ENCODE measurements around the gene NPFFR1.
"Not testable (repeated sequence)": the region's sequence is repeated elsewhere in the genome, so short reads cannot be mapped to it uniquely, and the experiment has no call there.

Gene NPFFR1

DNA sequence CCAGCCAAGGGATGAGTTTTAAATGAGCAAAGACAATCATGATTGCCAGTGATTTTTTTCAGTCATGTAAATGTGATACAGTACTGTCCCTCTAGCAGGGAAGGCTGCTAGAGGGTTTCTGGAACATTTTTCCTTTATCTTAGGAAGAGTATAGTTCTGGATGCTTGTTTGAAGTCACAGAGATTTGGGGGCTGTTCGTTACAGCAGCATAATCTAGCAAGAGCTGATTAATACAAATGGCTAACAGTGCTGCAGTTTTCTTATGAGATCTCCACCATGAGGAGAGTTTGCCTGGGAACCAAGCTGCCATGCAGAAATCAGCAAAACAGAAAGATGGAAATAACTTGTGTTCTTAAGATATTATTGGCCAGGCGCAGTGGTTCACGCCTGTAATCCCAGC is 42.7 kb downstream of the NPFFR1 start:
- Histone ChIP-seq H3K4me3 (replicated peaks; ENCODE audit: insufficient read depth, low read length) (no peak overlapping the region), H3K27me3 (ENCODE audit: insufficient read depth, poor library complexity, severe bottlenecking) (peaks cover 4% of the 10 kb centered on the region), H3K27ac (replicated peaks) (no peak overlapping the region)
- no peak for DNase-seq (ENCODE audit: low read depth in 1 of 2, low spot score in 1 of 2)
- TF ChIP-seq GABPA (IDR thresholded peaks at IDR 0.05; ENCODE audit: low read depth) (no peak), SPI1 (IDR thresholded peaks at IDR 0.05; ENCODE audit: borderline replicate concordance, low read depth) (no peak), POLR2AphosphoS5 (IDR thresholded peaks at IDR 0.05; ENCODE audit: low read depth) (no peak)
- TF ChIP-seq, protein P1, sequence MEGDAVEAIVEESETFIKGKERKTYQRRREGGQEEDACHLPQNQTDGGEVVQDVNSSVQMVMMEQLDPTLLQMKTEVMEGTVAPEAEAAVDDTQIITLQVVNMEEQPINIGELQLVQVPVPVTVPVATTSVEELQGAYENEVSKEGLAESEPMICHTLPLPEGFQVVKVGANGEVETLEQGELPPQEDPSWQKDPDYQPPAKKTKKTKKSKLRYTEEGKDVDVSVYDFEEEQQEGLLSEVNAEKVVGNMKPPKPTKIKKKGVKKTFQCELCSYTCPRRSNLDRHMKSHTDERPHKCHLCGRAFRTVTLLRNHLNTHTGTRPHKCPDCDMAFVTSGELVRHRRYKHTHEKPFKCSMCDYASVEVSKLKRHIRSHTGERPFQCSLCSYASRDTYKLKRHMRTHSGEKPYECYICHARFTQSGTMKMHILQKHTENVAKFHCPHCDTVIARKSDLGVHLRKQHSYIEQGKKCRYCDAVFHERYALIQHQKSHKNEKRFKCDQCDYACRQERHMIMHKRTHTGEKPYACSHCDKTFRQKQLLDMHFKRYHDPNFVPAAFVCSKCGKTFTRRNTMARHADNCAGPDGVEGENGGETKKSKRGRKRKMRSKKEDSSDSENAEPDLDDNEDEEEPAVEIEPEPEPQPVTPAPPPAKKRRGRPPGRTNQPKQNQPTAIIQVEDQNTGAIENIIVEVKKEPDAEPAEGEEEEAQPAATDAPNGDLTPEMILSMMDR (IDR thresholded peaks at IDR 0.05; ENCODE audit: insufficient read depth, low read length) = no peak
- TF ChIP-seq, protein P2, sequence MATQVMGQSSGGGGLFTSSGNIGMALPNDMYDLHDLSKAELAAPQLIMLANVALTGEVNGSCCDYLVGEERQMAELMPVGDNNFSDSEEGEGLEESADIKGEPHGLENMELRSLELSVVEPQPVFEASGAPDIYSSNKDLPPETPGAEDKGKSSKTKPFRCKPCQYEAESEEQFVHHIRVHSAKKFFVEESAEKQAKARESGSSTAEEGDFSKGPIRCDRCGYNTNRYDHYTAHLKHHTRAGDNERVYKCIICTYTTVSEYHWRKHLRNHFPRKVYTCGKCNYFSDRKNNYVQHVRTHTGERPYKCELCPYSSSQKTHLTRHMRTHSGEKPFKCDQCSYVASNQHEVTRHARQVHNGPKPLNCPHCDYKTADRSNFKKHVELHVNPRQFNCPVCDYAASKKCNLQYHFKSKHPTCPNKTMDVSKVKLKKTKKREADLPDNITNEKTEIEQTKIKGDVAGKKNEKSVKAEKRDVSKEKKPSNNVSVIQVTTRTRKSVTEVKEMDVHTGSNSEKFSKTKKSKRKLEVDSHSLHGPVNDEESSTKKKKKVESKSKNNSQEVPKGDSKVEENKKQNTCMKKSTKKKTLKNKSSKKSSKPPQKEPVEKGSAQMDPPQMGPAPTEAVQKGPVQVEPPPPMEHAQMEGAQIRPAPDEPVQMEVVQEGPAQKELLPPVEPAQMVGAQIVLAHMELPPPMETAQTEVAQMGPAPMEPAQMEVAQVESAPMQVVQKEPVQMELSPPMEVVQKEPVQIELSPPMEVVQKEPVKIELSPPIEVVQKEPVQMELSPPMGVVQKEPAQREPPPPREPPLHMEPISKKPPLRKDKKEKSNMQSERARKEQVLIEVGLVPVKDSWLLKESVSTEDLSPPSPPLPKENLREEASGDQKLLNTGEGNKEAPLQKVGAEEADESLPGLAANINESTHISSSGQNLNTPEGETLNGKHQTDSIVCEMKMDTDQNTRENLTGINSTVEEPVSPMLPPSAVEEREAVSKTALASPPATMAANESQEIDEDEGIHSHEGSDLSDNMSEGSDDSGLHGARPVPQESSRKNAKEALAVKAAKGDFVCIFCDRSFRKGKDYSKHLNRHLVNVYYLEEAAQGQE (IDR thresholded peaks at IDR 0.05; ENCODE audit: insufficient replicate concordance, low read depth) = no peak

DNA sequence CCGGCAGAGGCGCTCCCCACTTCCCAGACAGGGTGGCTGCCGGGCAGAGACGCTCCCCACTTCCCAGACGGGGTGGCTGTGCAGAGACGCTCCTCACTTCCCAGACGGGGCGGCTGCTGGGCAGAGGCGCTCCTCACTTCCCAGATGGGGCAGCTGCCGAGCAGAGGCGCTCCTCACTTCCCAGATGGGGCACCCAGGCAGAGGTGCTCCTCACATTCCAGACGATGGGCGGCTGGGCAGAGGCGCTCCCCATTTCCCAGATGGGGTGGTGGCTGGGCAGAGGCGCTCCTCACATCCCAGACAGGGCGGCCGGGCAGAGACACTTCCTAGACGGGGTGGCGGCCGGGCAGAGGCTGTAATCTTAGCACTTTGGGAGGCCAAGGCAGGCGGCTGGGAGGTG is 43.8 kb downstream of the NPFFR1 start:
- not testable (repeated sequence) for H3K4me3 ChIP-seq (replicated peaks; ENCODE audit: insufficient read depth, low read length); H3K27ac ChIP-seq (replicated peaks); H3K27me3 ChIP-seq (ENCODE audit: insufficient read depth, poor library complexity, severe bottlenecking); DNase-seq (ENCODE audit: low read depth in 1 of 2, low spot score in 1 of 2)

DNA sequence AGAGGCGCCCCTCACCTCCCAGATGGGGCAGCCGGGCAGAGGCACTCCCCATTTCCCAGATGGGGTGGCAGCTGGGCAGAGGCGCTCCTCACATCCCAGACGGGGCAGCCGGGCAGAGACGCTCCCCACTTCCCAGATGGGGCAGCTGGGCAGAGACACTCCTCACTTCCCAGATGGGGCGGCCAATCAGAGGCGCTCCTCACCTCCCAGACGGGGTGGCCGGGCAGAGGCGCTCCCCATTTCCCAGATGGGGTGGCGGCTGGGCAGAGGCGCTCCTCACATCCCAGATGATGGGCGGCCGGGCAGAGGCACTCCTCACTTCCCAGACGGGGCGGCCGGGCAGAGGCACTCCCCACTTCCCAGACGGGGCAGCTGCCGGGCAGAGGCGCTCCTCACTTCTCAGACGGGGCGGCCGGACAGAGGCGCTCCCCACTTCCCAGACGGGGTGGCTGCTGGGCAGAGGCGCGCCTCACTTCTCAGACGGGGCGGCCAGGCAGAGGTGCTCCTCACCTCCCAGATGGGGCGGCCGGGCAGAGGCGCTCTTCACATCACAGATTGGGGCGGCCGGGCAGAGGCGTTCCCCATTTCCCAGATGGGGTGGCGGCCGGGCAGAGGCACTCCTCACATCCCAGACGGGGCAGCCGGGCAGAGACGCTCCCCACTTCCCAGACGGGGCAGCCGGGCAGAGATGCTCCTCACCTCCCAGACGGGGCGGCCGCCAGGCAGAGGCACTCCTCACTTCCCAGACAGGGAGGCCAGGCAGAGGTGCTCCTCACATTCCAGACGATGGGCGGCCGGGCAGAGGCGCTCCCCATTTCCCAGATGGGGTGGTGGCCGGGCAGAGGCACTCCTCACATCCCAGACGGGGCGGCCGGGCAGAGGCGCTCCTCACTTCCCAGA is 44.5 kb downstream of the NPFFR1 start:
- DNase-seq (ENCODE audit: low read depth in 1 of 2, low spot score in 1 of 2); H3K27me3 ChIP-seq (ENCODE audit: insufficient read depth, poor library complexity, severe bottlenecking); H3K27ac ChIP-seq (replicated peaks); H3K4me3 ChIP-seq (replicated peaks; ENCODE audit: insufficient read depth, low read length): not testable (repeated sequence)

DNA sequence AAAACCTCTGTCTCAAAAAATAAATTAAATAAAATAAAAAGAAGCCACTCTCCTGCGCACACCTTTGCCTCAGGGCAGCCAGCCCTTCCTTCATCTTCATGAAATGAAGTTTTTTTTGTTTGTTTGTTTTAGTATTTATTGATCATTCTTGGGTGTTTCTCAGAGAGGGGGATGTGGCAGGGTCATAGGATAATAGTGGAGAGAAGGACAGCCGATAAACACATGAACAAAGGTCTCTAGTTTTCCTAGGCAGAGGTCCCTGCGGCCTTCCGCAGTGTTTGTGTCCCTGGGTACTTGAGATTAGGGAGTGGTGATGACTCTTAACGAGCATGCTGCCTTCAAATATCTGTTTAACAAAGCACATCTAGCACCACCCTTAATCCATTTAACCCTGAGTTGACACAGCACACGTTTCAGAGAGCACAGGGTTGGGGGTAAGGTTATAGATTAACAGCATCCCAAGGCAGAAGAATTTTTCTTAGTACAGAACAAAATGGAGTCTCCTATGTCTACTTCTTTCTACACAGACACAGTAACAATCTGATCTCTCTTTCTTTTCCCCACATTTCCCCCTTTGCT is 45.8 kb downstream of the NPFFR1 start:
- H3K27ac ChIP-seq (replicated peaks); H3K4me3 ChIP-seq (replicated peaks; ENCODE audit: insufficient read depth, low read length); DNase-seq (ENCODE audit: low read depth in 1 of 2, low spot score in 1 of 2); H3K27me3 ChIP-seq (ENCODE audit: insufficient read depth, poor library complexity, severe bottlenecking): not testable (repeated sequence)

DNA sequence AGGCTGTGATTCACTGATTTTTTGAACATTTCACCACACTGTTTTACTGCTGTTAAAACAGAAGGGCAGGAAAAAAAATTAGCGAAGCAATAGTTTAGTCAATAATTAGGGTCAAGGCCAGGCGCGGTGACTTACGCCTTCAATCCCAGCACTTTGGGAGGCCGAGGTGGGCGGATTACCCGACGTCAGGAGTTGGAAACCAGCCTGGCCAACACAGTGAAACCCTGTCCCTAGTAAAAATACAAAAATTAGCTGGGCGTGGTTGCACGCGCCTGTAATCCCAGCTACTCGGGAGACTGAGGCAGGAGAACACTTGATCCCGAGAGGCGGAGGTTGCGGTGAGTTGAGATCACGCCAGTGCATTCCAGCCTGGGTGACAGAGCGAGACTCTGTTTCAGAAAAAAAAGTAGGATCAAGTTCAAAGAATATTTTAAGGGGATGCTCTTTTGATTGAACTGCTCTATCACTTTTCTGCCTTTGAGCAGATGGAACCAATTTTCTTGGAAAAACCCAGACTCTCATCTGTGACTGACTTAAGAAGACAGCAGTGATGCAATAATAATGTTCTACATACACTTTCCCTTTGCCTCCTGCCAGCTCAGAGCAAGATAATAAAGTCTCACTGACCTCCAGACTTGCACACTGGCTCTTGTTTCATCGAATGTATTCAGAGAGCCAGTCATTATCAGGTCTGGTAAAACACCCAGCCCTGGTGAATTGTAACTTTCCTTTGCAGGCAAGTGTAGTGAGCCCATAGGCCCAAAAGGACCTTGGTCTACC is 48.9 kb downstream of the NPFFR1 start:
- DNase-seq (ENCODE audit: low read depth in 1 of 2, low spot score in 1 of 2) = no peak
- TF ChIP-seq, protein P2 (IDR thresholded peaks at IDR 0.05; ENCODE audit: insufficient replicate concordance, low read depth) = no peak
- no peak for TF ChIP-seq SPI1 (IDR thresholded peaks at IDR 0.05; ENCODE audit: borderline replicate concordance, low read depth)
- TF ChIP-seq POLR2AphosphoS5 (IDR thresholded peaks at IDR 0.05; ENCODE audit: low read depth) = no peak
- TF ChIP-seq, protein P1 (IDR thresholded peaks at IDR 0.05; ENCODE audit: insufficient read depth, low read length) = no peak
- no peak for TF ChIP-seq GABPA (IDR thresholded peaks at IDR 0.05; ENCODE audit: low read depth)
- Histone ChIP-seq H3K4me3 (replicated peaks; ENCODE audit: insufficient read depth, low read length) (no peak overlapping the region), H3K27me3 (ENCODE audit: insufficient read depth, poor library complexity, severe bottlenecking) (no peaks in the 10 kb centered on the region), H3K27ac (replicated peaks) (no peak overlapping the region)
